HEK293T (cell line): ENCODE measurements around the gene ZNF429.

ENCODE experiments used
- CTBP1 ChIP-seq: fragments of 450-650 bp; IDR thresholded peaks from 2 replicates; pipeline ENCODE4 v1.6.1; 2016; ENCODE audit warnings: borderline replicate concordance
- FOXK2 ChIP-seq: fragments of 450-650 bp; IDR thresholded peaks from 2 replicates; pipeline ENCODE4 v1.6.1; 2016; ENCODE audit warnings: mild to moderate bottlenecking

GRCh38 chr19:21487969-21488368 is 17.4 kb upstream of the ZNF429 start:
- TF ChIP-seq CTBP1 (no peak), FOXK2 (no peak)
